ENCODE results near the gene VOPP1.
"Not testable (repeated sequence)": the region's sequence is repeated elsewhere in the genome, so short reads cannot be mapped to it uniquely, and the experiment has no call there.

Gene VOPP1

GRCh38 chr7:55572378-55573233 is at the start of gene VOPP1:
TSS of gene VOPP1 (minus strand) at chr7:55572502. CDS start at chr7:55572324, 178 bp downstream.
- DNase-seq (ENCODE audit: low spot score) = peak; percentile 98

DNA sequence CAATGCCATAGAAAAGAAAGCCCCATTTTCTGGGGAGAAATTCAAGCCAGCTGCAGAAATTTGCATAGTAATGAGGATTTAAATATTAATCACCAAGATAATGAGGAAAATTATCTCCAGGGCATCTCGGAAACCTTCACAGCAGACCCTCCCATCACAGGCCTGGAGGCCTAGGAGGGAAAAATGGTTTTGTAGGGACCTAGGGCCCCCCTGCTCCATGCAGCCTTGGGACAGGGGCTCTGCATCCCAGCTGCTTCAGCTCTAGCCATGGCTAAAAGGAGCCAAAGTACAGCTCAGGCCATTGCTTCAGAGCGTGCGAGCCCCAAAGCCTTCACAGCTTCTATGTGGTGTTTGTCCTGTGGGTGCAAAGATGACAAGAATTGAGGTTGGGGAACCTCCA is 46.6 kb upstream of the VOPP1 start:
- DNase-seq (ENCODE audit: low spot score) = no peak

DNA sequence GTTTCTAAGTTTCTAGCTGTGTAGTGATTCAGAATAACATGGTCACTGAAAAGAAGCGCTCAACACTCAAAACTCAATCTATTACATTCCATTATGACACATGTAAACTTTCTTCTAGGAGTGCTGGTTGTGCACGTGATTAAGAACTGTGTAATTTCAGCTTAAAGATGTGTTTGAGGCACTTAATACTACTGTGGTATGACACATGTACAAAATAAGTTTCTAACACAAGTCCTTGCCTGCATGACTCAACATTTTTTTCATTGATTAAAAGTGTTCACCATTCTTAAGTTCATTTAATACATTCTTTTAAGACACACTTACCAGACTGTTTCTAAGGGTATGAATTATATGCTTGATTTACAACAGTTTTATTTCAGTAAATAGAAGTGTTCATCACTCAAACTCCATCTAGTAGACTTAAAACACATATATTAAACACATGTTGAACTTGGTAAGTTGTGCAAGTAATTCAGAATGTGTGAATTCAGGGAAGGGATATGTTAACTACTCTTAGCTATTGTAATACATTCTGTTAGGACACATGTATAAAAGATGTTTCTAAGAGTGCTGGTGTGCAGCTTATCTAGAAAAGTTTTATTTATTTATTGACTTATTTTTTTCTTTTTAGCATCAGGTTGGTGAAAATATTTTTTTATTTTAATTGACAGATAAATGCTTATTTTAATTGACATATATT is 42.2 kb upstream of the VOPP1 start:
- DNase-seq (ENCODE audit: low spot score) = not testable (repeated sequence)

- not testable (repeated sequence) for DNase-seq (ENCODE audit: low spot score)
Observed at GRCh38 chr7:55609726-55610125, 37.4 kb upstream of the VOPP1 start.

- DNase-seq (ENCODE audit: low spot score) = not testable (repeated sequence)
Observed at GRCh38 chr7:55605661-55606060, 33.4 kb upstream of the VOPP1 start.

GRCh38 chr7:55597944-55598499 is 25.7 kb upstream of the VOPP1 start:
- peak; percentile 12 for DNase-seq (ENCODE audit: low spot score)

DNA sequence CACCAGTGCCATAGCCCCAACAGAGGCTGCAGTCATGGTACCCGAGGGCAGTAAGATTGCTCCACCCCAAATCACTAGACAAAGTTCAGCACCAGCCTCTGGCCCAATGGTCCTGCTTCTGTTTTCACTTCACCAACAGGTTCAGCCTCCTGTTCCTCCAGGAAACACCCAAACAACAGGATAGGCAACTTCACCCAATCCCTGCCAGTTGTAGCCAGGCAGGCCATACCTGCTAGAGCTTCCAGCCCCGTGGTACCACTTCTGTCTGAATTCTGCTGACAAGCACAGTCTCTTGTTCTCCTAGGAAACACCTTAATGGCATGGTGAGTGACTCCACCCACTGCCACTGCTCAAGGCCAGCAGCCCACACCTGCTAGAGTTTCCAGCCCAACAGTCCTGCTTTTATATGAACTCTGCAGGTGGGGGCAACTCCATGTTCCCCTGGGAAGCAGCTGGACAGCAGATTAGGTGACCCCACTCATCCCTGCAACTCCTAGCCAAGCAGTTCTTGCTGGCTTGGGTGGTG is 25.0 kb upstream of the VOPP1 start:
- DNase-seq (ENCODE audit: low spot score) = not testable (repeated sequence)

- DNase-seq (ENCODE audit: low spot score) = no peak
Observed at GRCh38 chr7:55595511-55595910, 23.2 kb upstream of the VOPP1 start.

GRCh38 chr7:55594870-55595269 is 22.6 kb upstream of the VOPP1 start:
- no peak for DNase-seq (ENCODE audit: low spot score)

- no peak for DNase-seq (ENCODE audit: low spot score)
Observed at GRCh38 chr7:55594414-55594813, 22.1 kb upstream of the VOPP1 start.

- DNase-seq (ENCODE audit: low spot score) = peak; percentile 77
Observed at GRCh38 chr7:55593515-55594318, 21.4 kb upstream of the VOPP1 start.

DNA sequence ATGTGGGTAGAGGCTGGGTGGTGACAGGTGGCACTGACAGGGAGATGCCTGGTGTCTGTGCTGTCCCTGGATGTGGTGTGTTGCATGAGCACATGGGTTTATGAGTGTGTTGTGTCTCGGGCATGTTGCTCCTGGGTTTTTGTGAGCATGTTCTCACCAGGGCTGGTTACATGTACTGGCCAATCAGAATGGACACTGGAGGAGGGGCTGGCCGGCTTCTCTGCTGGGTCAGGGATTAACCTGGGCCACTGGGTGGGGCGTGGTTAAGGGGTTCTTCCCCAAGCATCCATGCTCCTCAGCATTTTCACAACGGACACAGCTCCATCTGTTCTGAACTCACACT is 20.8 kb upstream of the VOPP1 start:
- DNase-seq (ENCODE audit: low spot score) = peak; percentile 14

- no peak for DNase-seq (ENCODE audit: low spot score)
Observed at GRCh38 chr7:55592492-55592891, 20.2 kb upstream of the VOPP1 start.

GRCh38 chr7:55591282-55591931 is 19.1 kb upstream of the VOPP1 start:
- DNase-seq (ENCODE audit: low spot score) = peak; percentile 9

DNA sequence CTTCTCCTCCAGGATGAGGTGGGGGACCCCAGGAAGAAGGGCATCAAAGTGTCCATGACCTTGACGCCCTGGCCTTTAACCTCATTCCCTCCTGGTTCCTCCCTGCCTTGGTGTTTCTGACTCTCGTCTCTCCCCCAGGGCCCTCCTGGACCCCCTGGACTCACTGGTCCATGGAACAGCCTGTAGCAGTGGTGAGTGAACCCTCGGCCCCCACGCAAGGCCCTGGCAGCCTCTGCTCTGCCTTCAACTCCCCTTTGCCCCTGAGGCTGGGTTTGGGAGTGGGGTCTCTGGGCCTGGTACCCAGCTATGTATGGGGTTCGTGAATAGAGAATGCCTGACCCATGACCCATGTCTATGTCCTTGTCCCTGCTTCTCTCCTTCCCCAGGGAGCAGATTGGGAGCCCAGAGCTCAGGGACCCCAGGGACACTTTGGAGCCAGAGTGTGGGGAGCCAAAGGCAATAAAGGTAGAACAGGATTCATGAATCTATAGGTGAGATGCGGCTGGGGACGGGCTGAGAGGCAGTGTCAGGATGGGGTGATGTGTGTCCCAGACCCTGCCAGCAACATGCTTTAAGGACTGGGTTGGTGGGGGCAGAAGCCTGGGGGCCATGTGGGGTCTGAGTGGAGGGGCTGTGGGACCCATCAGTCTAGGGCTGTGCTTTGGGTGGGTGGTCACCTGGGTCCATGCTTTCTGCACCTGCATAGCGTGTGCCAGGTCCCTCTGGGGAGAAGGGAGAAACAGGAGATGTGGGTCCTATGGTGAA is 18.4 kb upstream of the VOPP1 start:
- DNase-seq (ENCODE audit: low spot score) = no peak

DNA sequence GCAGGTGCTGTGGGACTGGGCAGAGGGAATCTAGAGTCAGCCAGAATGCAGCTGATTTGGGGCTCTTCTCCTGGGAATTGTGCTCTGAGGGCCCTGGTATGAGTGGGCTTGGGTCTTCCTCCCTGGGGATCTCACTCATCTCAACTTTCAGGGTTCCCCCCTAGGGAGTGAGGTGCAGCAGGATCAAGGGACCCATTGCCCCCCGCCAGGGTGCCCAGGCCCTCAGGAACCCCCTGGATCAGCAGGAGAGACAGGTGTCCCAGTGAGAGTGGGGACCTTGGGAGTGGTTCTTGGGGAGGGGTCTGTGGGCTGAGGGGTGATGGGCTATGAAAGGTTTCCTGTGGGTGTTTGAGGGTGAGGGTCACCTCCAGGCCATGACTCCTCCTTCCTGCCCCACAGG is 17.6 kb upstream of the VOPP1 start:
- no peak for DNase-seq (ENCODE audit: low spot score)

DNA sequence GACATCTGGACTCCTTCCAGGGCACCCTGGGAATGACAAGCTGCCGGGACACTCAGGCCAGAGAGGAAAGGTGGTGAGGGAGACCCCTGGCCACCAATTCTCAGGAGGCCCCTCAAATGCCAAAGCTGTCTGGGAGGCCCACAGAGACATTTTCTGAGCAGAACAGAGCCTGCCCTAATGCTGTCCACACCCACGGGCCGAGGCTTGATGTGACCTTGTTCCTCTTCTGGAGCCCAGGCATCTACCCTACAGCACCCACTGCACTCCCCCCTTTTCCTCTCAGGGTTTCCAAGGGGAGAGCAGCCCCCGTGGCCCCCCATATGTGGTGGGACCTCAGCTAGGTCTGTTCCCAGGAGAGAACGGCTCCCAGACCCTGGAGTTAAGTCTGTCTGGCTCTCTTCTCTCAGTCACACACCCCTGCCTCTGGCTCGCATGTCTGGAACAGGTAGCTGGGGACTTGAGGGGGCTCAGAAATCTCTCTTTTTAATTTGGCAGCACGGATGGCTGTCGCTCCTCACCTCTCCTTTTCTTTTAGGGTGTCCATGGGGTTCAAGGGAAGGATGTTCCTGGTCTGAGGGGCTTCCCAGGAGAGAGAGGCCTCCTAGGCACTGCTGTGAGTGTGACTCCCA is 16.8 kb upstream of the VOPP1 start:
- DNase-seq (ENCODE audit: low spot score) = no peak

GRCh38 chr7:55588379-55588699 is 16.0 kb upstream of the VOPP1 start:
- peak; percentile 7 for DNase-seq (ENCODE audit: low spot score)

DNA sequence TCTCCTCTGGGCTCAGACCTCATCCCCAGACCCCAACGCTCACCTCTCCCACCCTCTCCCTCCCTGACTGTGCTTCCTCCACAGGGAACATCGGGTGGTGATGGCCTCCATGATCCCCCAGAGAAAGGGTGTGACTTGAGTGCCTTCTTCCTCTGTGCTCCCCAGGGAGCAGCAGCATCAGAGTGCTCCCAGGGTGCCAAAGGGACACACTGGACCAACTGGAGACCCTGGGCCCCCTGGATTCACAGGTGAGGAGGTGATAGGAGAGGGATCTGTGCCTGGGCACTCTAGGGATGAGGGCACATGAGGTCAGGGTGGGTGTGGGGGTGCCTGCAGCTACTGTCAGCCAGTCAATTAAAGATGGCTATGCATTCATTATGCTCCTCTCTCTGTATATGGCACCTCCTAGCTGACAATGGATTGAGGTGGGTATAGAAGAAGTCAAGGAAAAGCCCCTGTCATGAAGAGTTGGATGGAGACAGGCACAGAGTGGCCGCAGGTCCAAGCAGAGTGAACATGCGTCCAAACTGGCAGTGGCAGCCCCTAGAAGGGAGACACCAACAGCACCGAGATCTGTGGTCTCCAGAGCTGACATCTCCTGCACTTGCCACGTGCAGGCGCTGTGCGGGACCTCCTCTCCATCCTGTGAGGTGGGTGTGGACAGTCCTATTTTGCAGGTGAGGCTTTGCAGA is 15.5 kb upstream of the VOPP1 start:
- no peak for DNase-seq (ENCODE audit: low spot score)

DNA sequence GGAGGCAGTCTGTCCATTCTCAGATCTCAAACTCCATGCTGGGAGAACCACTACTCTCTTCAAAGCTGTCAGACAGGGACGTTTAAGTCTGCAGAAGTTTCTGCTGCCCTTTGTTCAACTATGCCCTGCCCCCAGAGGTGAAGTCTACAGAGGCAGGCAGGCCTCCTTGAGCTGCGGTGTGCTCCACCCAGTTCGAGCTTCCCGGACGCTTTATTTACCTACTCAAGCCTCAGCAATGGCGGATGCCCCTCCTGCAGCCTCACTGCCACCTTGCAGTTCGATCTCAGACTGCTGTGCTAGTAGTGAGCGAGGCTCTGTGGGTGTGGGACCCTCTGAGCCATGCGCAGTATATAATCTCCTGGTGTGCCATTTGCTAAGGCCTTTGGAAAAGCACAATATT is 10.4 kb upstream of the VOPP1 start:
- DNase-seq (ENCODE audit: low spot score) = not testable (repeated sequence)
